GM21529 (cell line): ENCODE results near the gene ARHGEF25.

Experiments
- ATAC-seq: cut with Tn5 transposase; IDR thresholded peaks from one replicate; pipeline ENCODE4 v1.9.1; 2021; ENCODE audit not compliant: unreplicated experiment

Gene ARHGEF25

DNA sequence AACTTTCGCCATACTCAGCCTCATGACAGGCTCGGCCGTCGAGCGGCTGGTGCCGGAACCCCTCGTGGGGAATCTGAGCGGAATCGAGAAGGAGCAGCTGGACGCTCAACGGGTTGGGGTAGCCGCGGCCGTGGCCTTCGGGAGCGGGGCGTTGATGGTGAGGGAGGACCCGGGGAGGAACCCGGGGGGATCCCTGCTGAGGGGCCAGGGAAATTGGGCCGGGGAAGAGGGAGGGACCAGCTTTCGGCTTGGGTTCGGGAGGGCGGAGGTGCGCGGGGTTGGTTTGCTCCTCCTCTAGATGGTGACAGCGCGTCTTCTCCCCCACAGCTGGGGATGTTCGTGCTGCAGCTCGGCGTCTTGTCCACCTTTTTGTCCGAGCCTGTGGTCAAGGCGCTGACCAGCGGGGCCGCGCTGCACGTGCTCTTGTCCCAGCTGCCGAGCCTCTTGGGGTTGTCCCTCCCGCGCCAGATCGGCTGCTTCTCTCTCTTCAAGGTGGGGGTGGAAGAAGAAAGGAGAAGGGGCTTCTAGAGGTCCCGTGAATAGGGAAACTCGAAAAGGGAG, 9.8 kb downstream of the ARHGEF25 start:
- ATAC-seq = no peak

- ATAC-seq = peak; percentile 52
Measured at GRCh38 chr12:57621497-57622292, 10.5 kb downstream of the ARHGEF25 start.

DNA sequence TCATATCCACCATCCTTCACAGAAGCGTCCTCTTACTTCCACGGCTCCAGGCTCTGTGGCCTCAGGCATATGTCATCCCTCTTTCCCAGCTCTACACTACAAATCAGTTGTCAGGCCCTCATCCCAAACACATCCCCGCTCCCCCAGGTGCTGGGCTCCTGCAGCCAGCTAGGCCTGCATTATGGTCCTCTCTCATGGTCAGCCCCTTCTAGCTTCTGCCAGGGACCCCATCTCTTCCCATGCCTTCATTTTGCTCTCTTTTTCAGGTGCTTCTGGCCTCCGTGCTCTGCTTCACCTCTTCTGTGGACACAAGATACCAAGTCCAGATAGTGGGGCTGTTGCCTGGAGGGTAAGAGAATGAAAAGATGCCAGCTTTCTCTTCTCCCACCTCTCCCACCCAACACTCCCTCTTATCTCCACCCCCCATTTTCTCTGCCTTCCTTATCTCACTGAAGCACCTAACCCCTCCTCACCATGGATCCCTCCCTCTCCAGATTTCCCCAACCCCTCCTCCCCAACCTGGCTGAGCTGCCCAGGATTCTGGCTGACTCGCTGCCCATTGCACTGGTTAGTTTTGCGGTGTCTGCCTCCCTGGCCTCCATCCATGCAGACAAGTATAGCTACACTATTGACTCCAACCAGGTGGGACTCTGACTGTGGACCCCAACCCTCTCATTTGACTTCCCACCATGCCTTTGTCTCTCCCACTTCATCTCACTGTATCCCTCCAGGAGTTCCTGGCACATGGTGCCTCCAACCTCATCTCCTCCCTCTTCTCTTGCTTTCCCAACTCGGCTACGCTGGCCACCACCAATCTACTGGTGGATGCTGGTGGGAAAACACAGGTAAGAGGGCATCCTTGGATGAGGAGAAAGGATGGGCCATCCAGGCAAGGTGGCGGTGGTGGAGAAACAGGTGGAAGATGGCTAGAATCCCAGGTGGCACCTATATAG, 11.3 kb downstream of the ARHGEF25 start:
- no peak for ATAC-seq

GRCh38 chr12:57623385-57623784, 12.2 kb downstream of the ARHGEF25 start:
- ATAC-seq = no peak

DNA sequence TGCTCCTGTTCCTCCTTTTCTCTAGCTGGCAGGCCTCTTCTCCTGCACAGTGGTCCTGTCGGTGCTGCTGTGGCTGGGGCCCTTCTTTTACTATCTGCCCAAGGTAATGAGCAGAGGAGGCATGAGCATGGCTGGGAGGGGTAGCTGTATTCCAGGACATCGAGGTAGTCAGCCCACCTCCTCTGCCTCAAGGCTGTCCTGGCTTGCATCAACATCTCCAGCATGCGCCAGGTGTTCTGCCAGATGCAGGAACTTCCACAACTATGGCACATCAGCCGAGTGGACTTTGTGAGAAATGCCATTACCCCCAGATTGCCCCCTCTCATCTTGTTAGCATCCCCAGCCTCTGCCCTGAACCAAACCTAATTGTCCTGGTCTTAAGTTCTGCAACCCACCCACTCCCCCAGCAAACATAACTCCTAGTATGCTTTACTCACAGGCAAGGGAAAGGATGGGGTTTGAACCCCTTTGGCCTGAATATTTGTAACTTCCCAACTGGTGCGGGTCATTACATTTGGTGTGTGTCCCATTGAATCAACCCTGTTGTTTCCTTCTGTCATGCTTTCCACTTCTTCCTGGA, 12.7 kb downstream of the ARHGEF25 start:
- ATAC-seq = no peak

GRCh38 chr12:57624441-57625220, 13.4 kb downstream of the ARHGEF25 start:
- ATAC-seq = no peak

DNA sequence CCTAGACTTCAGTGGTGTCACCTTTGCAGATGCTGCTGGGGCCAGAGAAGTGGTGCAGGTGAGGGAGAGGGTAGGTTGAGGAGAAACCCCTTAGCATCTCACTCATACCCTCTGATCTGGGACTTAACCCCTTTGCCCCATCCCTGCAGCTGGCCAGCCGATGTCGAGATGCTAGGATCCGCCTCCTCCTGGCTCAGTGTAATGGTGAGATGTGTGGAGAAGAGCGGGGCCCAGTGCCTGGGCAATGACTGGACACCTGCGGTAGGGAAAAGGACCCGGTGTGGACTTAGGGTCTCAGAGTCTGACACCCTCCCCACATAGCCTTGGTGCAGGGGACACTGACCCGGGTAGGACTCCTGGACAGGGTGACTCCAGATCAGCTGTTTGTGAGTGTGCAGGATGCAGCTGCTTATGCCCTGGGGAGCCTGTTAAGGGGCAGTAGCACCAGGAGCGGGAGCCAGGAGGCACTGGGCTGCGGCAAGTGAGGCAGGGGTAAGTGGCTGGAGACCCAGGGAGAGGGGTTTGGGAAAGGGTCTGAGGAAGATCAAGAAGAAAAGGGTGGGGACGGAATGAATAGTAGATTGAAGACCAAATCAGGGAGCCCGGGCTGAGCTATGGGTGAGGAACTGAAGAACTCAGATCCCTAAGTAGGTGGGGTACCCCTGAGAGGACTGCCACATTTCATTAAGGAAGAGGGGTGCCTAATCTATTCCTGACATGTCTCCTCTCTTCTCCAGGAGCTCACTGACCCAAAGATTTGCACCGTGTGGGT, 14.2 kb downstream of the ARHGEF25 start:
- ATAC-seq = no peak

- ATAC-seq = no peak
Measured at GRCh38 chr12:57626111-57626920, 15.1 kb downstream of the ARHGEF25 start.

GRCh38 chr12:57626921-57627445, 15.7 kb downstream of the ARHGEF25 start:
- ATAC-seq = no peak

DNA sequence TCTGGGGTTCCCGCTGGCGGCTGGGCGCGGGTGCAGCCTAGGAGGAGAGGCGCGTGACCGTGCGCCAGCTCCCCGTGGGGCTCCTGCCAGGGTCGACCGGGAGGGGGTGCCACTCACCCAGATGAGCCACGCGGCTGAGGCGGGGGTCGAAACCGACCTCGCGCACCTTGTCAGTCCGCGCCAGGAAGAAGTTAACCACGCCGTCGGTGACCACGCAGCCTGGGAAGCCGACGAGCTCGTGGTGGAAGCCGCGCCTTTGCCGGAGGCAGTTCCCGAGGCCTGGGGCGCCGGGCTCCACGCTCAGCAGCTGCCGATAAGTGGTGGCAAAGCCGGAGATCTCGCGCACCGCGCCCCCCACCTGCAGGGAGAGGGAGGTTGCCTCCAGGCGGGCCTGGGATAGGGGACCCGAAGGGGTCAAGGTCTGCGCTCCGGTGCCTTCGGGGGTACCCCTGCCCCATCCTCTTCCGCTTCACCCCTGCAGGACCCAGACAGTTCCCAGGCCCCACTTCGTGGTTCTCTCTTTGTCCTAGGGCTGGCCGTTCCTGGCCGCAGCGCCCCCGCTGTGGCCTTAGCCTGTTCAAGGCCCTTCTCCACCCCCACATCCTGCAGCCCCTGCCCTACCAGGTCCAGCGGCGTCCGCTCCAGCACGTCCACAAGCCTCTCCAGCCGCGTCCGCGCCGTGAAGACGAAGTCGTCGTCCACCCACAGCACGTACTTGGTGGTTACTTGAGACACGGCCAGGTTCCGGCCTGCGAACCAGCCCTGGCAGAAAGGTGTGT, 16.5 kb downstream of the ARHGEF25 start:
- no peak for ATAC-seq

DNA sequence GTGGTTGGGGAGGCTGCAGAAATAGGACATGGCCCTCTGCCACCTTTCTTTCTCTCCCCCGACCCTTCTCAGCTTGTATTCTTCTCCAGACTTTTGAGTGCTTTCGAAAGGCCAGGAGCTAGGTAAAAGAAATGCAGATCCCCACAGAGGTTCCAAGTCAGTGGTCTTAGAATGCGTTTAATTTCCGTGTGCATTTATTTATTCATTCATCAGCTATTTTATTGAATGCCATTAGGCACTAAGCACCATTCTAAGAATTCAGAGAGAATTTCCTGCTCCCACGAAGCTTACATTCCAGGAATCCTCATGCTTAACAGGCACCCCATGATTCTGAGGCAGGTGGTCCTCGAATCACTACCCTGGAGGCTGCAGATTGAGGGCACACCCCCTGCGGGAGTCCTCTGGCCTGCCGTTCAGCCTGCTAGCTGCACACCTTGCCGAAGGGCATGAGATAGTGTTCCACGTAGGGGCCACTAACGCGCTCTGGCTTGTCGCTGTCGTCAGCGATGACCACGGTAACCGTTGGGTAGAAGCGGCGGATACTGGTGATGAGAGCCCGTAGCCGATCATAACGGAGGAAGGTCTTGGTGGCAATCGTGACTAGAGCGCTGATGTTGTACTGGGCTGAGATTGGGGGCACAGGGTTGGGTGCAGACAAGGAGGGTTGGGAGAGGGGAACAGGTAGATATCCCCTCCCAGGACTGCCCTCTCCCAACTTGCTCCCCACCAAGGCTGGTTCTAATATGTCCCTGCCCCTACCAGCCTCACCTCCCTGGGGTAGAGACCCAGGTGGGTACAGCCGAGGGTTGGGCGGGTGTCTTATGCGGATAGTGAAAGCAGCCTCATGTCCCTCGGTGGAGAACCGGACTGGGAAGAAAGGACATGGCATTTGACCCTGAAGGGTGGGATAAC, 17.3 kb downstream of the ARHGEF25 start:
- no peak for ATAC-seq

GRCh38 chr12:57629897-57630471, 18.7 kb downstream of the ARHGEF25 start:
- ATAC-seq = no peak

DNA sequence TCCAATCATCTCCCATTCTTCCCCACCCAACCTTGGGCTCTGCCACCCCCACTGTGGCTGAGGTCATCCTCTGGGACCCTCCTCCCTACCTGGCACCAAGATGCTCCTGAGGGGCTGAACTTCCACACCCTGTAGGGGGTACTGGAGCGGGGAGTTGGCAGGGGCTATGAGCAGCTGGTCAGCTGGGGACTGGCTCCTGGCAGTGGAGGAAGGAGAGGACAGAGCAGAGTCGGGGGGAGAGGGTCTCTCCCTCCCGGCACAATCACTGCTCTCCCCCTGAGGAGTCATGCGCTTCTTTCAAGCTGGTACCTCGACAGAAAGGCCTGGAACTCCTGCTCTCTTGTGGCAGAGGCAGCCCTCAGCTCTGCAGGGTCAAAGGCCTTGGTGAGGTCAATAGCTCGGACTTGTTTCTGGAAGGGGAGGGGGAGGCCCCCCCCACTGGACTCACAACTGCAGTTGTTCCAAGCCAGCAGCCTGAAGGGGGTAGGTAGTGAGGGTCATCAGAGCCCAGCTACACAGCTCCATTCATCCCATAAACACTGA, 19.7 kb downstream of the ARHGEF25 start:
- ATAC-seq = no peak

GRCh38 chr12:57631566-57632072, 20.4 kb downstream of the ARHGEF25 start:
- no peak for ATAC-seq

DNA sequence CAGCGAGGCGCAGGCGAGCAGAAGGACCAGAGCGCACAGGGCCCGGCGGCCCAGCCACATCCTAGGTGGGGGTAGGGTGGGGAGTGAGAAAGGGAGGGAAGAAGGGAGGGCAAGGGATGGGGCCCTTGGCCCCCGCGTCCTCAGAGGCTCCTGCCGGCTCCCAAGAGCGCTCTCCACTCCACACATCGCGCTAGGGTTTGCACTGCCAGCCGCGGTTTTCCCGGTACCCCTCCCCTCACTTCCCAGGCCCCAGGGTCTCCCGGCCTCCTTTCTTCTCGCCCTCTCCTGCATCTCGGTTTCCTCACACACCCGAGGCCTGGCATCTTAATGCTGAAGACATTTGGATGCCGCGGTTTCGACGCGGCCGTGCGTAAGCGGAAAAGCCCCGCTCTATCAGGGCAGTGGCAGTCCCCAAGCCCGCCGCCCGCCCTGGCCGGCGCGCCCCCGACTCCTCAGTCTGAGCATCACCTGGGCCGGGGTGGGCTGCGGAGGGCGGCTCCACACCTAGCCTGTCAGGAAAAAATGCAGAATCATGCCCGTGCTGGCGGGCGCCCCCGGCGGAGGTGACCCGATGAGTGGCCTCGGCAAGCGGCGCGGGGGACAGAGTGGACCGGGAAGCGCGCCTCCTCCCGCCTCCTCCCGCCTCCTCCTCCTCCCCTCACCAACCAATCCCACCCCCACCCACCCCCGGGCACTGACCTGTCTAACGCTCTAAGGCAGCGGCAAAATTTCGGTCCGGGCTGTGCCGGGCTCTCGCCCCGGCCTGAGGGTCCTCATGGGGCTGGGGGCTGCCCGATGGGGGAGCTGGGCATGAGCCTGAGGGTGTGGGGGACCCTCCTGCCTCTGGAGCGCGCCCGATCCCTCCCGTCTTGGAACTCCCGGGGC, 21.1 kb downstream of the ARHGEF25 start:
- ATAC-seq = no peak
